Dermis lymphatic vessel endothelial cell (primary cell): Measurements from ENCODE around the gene S100A7. TPM values are rescaled to one million over a fixed set of nuclear protein-coding genes. Genes with fewer than 3 reads are reported as not detected.

Source experiments
- total RNA-seq: library from RNA; depleted of rRNA; stranded (reverse); fragments of >200 nt; gene quantifications from 2 replicates; pipeline ENCODE4 v1.2.1, GENCODE V29; 2014

S100A7 gene
- not detected in 2 replicates for total RNA-seq

GRCh38 chr1:153460551-153460950 is at the start of gene S100A7:
TSS of gene S100A7 (minus strand) at chr1:153460651. CDS start at chr1:153459013, 1,638 bp downstream.

GRCh38 chr1:153415850-153416570 is 44.4 kb downstream of the S100A7 start, which contains the start of gene S100A7A:
TSS of gene S100A7A (plus strand) at chr1:153416520. CDS start at chr1:153418083, 1,563 bp downstream.

Other genes with a start within 250 kb of the S100A7 start
- not detected in 2 replicates for gene PRR9, start 243.1 kb downstream of the S100A7 start, total RNA-seq
- gene LORICRIN, start 201.0 kb downstream of the S100A7 start, total RNA-seq: not detected in 2 replicates
- gene PGLYRP3, start 147.7 kb downstream of the S100A7 start, total RNA-seq: not detected in 2 replicates
- not detected in 2 replicates for gene PGLYRP4, start 111.8 kb downstream of the S100A7 start, total RNA-seq
- gene S100A9, start 102.8 kb downstream of the S100A7 start, total RNA-seq: not detected in 2 replicates
- not detected in 2 replicates for gene S100A12, start 85.0 kb downstream of the S100A7 start, total RNA-seq
- not detected in 2 replicates for gene S100A8, start 69.6 kb downstream of the S100A7 start, total RNA-seq
- not detected in 2 replicates for gene S100A7A, start 44.1 kb downstream of the S100A7 start, total RNA-seq
- gene S100A6, start 75.3 kb upstream of the S100A7 start, total RNA-seq: 478 and 706 TPM in 2 replicates
- 0.17 TPM in 1 of 2 replicates, not detected in the other for gene S100A5, start 80.3 kb upstream of the S100A7 start, total RNA-seq
- gene S100A4, start 85.2 kb upstream of the S100A7 start, total RNA-seq: 18.1 and 19.9 TPM in 2 replicates
- gene S100A3, start 88.6 kb upstream of the S100A7 start, total RNA-seq: 0.26 and 1.3 TPM in 2 replicates
- 0.86 and 0.98 TPM in 2 replicates for gene S100A2, start 105.2 kb upstream of the S100A7 start, total RNA-seq
- 456 and 493 TPM in 2 replicates for gene S100A16, start 152.5 kb upstream of the S100A7 start, total RNA-seq
- gene S100A14, start 155.7 kb upstream of the S100A7 start, total RNA-seq: 0.43 TPM in 1 of 2 replicates, not detected in the other
- 161 and 182 TPM in 2 replicates for gene S100A13, start 166.9 kb upstream of the S100A7 start, total RNA-seq
- not detected in 2 replicates for gene S100A1, start 167.8 kb upstream of the S100A7 start, total RNA-seq
- 23.4 and 30.3 TPM in 2 replicates for gene CHTOP, start 173.4 kb upstream of the S100A7 start, total RNA-seq
- gene SNAPIN, start 198.1 kb upstream of the S100A7 start, total RNA-seq: 56.7 and 68.2 TPM in 2 replicates
- 169 and 218 TPM in 2 replicates for gene ILF2, start 210.3 kb upstream of the S100A7 start, total RNA-seq
- gene NPR1, start 218.0 kb upstream of the S100A7 start, total RNA-seq: 20.4 and 32.7 TPM in 2 replicates